Dedifferentiated amniotic fluid mesenchymal stem cell (primary cell): ENCODE measurements around the gene LRGUK.

Source experiments
- DNase-seq: peaks from one replicate; pipeline ENCODE4 v3.0.0-alpha.2; 2016; ENCODE audit errors: extremely low spot score

LRGUK gene

DNA sequence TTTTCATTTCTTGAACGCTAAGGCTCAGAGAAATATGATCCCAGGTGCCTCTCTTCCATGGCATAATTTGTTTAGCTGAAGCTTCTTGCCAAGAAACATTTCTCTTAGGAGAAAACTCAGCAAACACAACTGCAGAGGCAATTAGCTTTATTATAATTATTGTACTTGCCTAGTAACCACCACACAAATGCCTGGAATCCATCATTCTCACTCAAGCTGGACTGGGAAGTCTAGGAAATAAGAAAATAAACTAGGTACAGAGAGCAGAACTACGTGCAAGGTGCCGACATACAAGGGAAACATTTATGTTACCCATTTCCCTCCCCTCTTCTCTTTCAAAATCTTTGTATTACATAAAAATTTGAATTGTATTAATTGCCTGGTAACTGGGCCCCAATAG lies 174.5 kb downstream of the LRGUK start:
- DNase-seq: no peak

GRCh38 chr7:134302120-134302519 lies 175.0 kb downstream of the LRGUK start:
- DNase-seq: no peak

DNA sequence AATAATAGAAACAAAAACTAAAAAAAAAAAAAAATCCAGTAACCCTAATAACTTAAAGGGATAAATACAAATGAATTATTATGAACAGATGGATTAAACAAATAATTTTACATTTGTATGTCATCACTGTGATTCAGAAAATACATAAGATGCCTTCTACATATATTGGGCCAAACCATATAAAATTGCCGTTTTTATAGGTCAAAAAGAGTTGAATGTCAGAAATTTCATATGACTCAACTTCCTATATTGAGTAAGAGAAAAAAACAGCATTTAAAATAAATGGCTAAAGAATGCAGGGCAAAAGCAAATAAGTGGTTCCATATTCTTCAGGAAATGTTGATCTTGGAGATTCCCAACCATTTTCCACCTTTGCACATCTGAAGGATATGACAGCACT lies 180.2 kb downstream of the LRGUK start:
- no peak for DNase-seq

DNA sequence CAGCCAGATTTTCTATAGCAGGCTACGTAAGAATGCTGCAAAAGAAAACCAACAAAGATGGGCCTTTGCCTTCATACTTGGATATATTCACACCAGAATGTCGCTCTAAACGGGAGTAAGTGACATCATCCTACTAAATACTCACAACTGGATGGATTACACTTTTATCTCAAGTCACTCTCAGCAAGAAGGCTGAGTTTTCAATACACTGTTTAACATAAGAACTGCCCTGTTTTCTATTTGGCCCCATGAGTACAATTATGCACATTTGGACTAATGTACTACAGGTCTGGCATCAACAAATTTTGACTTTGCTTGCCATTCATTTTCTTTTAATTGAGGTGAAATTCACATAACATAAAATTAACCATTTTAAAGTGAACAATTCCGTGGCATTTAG lies 181.4 kb downstream of the LRGUK start:
- DNase-seq: no peak

DNA sequence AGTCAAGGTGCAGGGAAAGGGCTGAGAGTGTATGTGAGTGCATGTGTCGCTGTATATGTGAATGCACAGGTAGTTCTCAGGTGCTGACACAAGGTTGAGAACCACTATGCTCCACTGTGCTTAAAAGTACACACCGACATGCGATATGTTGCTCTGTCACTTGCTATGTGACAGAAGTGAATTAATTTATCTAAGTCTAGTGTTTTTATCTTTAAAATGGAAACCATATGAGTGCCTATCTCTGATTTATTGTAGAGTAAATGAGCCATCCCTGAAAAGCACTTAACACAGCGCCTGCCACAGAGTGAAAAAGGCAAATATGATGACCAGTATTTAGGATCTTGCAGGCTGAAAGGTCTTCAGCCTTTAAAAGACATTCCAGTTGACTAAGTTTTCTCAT lies 184.7 kb downstream of the LRGUK start:
- DNase-seq: no peak

DNA sequence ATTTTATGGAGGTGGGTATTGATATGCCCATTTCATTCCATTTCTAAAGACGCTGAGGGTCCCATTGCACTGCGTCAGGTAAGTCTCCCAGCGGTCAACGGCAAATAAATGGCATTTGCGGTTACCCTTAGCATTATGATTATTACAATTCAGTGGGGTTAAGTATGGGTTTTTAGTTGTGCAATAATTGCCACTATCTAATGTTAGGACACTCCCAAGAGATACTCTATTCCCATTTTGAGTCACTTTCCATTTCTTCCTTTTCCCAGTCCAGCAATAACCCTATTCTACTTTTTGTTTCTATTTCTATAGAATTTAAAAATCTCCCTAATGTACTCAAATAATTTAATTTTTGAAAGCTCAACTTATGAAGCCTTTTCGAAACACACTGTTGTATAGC lies 185.6 kb downstream of the LRGUK start:
- DNase-seq: no peak

DNA sequence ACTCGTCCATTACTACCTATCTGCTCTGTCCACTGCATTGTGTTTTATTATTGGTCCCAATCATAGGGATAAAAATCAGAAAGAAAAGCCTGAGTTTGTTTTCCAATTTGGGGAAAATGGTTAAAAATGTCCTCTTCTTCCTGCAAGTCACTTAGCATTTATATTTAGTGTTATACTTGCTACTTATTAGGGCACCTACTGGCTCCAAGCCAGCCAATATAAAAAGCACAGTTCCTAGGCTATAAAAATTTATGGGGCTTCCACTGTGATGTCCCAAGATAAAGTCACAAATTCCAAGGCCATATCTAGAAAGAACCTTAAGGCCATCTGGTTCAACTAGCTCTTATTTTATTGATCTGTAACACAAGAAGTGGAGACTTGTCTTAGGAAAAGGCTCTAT lies 186.4 kb downstream of the LRGUK start:
- no peak for DNase-seq
